GM12801 (cell line): ENCODE data around the gene GLT1D1.

Experiments used
- TF ChIP-seq, protein P1 (sequence below): IDR thresholded peaks from one replicate; pipeline ENCODE4 v1.5.1; 2011; ENCODE audit warnings: control low read depth; ENCODE audit not compliant: insufficient read length; ENCODE audit errors: extremely low read depth

Gene GLT1D1

DNA sequence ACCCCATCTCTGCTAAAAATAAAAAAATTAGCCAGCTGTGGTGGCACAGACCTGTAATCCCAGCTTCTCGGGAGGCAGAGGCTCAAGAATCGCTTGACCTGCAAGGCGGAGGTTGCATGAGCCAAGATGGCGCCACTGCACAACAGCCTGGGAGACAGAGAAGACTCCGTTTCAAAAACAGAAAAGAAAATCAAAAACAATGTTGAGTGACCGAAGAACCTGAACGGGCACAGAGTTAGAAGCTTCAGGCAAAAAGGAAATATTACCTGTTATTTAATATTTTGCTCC is 3.5 kb downstream of the GLT1D1 start:
- TF ChIP-seq, protein P1, sequence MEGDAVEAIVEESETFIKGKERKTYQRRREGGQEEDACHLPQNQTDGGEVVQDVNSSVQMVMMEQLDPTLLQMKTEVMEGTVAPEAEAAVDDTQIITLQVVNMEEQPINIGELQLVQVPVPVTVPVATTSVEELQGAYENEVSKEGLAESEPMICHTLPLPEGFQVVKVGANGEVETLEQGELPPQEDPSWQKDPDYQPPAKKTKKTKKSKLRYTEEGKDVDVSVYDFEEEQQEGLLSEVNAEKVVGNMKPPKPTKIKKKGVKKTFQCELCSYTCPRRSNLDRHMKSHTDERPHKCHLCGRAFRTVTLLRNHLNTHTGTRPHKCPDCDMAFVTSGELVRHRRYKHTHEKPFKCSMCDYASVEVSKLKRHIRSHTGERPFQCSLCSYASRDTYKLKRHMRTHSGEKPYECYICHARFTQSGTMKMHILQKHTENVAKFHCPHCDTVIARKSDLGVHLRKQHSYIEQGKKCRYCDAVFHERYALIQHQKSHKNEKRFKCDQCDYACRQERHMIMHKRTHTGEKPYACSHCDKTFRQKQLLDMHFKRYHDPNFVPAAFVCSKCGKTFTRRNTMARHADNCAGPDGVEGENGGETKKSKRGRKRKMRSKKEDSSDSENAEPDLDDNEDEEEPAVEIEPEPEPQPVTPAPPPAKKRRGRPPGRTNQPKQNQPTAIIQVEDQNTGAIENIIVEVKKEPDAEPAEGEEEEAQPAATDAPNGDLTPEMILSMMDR, result no peak

DNA sequence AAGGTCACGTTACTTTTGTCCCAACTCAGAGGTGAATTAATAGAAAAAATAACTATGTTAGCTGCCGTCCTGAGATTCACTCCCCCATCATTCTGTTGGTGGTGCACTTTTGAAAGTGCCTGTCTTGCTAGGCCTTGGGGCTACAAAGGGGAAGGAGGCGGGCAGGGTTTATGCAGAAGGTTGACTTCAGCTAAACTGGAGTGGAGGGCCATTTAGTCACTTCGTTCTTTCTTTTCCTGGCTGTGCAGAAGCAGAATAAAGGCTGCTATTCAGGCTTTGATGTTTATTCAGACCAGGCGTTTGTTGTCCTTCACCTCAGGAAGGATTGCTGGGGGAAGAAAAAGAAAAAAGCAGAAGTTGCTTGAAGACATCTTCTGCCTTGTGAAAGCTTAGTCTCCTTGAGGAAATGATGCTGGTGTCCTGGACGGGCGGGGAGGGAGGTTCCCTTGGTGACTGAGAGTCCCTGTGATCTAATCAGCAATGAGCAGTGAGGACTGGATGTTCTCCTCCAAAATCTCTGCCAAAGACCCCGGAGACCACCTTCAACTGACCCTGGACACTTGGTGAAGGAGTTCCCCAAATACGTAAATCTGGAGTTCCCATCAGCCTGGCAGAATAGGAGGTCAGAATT is 4.0 kb downstream of the GLT1D1 start:
- TF ChIP-seq, protein P1, result no peak

DNA sequence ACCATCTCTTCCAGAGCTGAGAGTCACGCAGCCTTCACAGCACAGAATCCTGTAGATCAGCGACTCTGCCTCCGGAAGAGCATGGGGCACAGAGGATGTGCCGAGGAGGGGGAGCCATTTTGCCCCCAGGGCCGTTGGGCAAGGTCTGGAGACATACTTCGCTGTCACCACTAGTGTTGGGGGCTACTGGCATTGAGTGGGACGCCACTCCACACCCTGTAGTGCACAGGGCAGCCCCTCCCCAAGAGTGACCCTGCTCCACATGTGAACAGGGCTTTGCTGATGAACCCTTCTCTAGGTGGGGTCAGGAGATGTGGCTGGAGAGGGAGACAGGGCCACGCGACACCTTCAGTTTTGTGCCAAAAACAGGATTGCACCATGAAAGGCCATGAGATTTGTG is 6.0 kb downstream of the GLT1D1 start:
- TF ChIP-seq, protein P1, result no peak

DNA sequence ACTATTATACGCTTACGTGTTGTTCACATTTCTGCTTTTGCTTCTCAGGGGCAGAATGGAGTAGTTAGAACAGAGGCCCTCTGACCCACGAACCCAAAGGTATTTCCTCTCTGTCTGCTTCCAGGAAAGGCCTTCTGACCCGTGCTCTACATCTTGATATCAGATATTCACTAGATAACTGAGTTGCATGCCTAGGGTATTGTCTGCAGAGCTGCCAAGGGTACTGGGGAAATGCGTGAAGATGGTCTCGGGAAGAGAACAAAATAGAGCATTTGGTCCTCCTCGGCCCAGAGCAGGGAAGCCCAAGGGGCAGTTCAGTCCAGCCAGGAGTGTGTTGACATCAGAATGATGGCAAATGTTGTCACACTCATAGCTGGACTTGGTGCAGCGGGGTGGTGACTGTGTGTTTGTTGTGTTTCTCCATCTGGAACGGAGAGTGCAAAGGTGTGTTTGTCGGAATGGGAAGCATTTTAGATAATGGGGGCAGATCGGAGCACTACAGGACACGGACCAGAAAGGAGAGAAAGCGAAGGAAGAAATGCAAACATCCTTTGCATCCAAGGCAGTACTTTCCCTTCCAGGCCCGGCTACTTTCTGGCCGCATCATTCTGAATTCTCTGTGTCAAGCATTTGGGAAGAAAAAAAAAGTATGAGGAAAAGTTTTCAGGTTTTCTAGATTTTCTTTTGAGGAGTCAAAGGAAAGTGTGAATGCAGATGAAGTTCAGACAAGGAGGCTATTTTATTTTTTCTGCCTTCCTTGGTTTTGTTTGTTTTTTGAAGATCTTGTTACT is 8.1 kb downstream of the GLT1D1 start:
- TF ChIP-seq, protein P1, result no peak

DNA sequence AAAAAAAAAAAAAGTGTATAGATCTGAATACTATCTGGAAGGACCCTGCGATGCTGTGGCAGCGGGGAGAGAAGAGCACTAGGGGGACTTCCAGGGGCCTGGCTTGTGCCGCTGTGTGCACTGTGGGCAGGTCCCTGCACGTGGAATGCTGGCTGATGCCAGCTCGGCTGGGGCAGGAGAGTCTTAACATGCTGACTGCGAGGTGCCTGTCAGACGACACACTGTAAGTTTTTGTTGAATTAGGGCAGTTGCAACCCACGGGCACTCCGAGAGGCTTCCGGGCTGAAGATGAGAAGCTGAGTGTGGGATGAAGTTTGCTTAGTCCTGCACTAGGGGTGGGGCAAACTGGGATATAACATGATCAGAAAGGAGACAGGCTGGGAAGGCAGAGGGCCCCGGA is 10.7 kb downstream of the GLT1D1 start:
- TF ChIP-seq, protein P1, result no peak

DNA sequence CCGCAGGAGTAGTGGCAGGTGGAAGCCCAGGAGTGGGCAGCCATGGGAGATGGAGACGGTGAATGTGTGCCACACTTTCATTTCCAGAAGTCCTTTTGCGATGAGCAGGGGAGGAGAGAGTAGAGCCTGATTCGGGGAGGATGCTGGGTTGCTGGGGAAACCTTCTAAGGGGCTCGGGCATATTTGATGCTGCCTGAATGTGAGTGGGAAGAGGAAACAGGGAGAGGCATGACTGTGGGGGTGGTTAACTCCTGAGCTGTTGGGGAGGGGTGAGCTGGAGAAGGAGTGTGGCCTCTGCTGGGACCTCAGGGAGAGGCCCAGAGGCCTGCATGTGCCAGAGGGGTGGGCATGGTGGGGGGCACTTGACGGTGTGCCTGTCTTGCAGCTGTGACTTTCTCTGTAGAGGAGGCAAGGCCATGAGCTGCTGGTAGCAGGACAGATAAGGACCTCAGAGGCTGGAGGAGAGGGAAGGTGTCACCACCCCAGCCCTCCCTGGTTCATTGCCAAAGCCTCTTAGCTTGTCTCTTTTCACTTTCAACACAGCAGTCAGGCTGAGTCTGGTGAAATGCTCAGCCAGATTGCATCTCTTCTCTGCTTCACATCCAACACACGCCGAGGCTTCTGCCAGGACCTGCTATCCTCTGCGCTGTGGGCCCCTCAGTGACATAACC is 11.4 kb downstream of the GLT1D1 start:
- TF ChIP-seq, protein P1, result no peak

DNA sequence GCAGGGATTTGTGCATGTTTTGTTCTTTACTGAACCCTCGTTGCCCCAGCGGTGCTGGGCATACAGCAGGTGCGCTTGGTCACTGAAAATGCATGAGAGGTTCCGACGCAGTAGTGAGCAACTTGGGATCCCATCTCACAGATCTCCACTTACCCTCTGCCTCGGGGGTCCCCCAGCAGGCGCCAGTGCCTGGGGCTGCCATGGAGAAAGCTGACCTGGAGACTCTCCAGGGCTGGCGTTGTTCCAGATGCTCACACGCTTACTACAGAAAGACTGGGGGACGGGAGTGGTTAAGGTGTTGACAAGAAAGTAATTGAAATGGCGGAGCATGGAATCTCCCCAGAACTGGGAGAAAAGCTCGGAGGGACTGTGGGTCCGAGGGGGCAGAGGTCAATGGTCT is 14.2 kb downstream of the GLT1D1 start:
- TF ChIP-seq, protein P1, result no peak
